KOPT-K1 (cell line): ENCODE measurements around the gene XRCC1.

Experiments
- H3K27ac ChIP-seq: fragments of 200-600 bp; sonication (generic); 2 replicates; pipeline ENCODE4 v1.5.1; 2016; ENCODE audit warnings: antibody characterized with exemption, mild to moderate bottlenecking, low read depth, low read length; ENCODE audit not compliant: poor library complexity, severe bottlenecking
- H3K36me3 ChIP-seq: fragments of 200-600 bp; sonication (generic); 2 replicates; pipeline ENCODE4 v1.5.1; 2017; ENCODE audit warnings: antibody characterized with exemption, mild to moderate bottlenecking, low read length, moderate library complexity; ENCODE audit not compliant: insufficient read depth
- H3K9me3 ChIP-seq: fragments of 200-600 bp; sonication (generic); 2 replicates; pipeline ENCODE4 v1.5.1; 2017; ENCODE audit warnings: antibody characterized with exemption, low read length, mild to moderate bottlenecking; ENCODE audit not compliant: insufficient read depth, poor library complexity, severe bottlenecking

XRCC1 gene

DNA sequence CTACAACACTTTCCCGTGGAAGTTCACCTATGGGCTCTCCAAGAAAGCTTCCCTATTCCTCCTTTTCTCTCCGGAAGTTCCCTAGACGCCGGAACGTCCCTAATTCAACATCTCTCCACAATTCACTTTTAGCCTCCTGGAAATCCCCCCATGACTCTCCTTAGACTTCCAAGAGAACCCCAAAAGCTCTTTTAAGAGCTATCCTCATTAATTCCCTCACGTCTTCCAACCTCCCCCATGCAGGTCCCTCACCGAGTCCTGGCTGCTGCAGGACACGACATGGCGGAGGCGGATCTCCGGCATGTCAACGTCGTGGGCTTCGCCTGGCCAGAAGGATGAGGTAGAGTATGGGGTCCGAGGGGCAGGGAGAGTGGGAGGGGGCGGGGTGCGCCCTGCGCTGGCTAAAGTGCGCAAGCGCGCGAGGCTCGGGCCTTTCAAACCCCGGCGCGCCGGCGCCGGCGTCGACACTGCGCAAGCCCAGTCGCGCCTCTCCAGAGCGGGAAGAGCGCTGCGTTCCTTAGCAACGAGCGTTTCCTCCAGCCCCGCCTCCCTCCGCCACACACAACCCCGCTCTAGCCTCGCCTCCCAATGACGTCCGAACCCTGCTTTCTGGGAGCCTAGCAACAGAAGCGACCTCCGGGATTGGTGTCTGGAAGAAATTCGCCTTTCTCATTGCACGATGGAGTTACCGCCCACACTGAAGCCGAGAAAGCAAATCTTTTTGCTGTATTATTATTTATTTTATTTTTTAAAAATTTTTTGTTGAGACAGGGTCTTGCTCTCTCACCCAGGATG, at the start of gene XRCC1, which contains the start of gene PINLYP:
Gene XRCC1 (minus strand): TSS at position 372 of the 795 bp plus-strand sequence. CDS start 69 bp downstream, at position 303.
Gene PINLYP (plus strand): TSS at position 646 of the 795 bp plus-strand sequence. CDS start 1,391 bp downstream, outside the sequence.
- no peaks in the 10 kb centered on the region for H3K9me3 ChIP-seq
- peak within 1 kb of the TSS; percentile 75 for H3K27ac ChIP-seq

DNA sequence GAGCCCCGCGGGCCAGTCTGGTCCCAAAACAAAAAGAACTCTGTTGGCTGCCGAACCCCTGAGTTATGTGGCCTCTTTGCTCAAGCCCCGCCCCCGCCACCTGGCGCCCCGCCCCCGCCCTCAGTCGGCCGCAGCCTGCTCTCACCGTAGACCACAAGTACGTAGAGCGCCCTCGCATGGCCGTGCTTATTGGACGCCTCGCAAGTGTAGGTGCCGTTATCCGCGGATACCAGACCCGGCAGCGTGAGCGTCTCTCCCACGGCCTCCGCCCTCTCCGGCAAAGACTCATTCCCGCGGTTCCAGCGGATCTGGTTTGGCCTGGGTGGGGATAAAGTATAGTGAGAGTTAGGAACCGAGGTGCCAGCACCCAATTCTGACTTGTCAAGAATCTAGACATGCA, 49.6 kb upstream of the XRCC1 start:
- H3K36me3 ChIP-seq, result no peaks in the 10 kb centered on the region
- H3K27ac ChIP-seq, result no peak overlapping the region
- no peaks in the 10 kb centered on the region for H3K9me3 ChIP-seq

More for the DNA sequence above, at the start of gene XRCC1, which contains the start of gene PINLYP:
- H3K36me3 ChIP-seq, result 0 out of 2 replicates have a peak, but pooled peaks cover 13% of the 10 kb centered on the region

GRCh38 chr19:43623889-43624670, 48.8 kb upstream of the XRCC1 start:
- Histone ChIP-seq H3K27ac (no peak overlapping the region), H3K36me3 (no peaks in the 10 kb centered on the region), H3K9me3 (no peaks in the 10 kb centered on the region)

DNA sequence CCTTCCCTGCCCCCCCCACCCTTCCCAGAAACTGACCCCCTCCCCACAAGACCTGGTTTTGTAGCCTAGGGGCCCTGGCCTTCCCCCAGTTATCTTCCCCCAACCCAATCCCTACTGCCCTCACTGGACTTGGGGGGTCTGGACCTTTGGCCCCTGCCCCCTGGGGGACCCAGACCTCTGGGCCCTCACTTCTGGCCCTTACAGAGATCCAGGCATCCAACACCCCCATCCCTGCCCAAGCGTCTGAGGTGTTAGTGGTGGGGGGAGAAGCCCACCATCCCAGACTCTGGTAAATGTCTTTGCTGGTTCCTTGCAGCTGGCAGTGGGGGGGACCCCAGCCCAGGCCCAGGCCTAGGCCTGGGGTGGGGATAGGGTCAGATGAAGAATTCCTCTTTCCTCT, 47.6 kb upstream of the XRCC1 start:
- no peaks in the 10 kb centered on the region for H3K9me3 ChIP-seq
- H3K27ac ChIP-seq, result no peak overlapping the region
- H3K36me3 ChIP-seq, result no peaks in the 10 kb centered on the region

DNA sequence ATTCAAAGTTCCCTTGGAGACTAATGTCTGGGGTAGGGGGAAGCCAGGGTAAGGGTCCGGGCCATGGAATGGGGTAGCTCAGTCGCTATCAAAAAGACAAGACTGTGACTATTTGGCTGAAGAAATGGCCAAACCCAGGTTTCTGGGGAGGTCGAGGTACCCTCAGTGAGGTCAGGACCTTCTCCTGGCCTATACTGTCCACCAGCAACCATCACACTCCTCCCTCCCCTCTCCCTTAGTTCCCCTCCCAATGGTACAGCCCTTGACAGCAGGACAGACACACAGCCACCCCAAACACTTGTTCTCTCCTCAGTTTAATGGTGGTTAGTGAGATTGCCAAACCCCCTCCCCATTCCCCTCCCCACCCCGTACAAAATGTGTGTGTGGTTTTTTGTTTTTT, 46.7 kb upstream of the XRCC1 start:
- Histone ChIP-seq H3K9me3 (no peaks in the 10 kb centered on the region), H3K27ac (no peak overlapping the region), H3K36me3 (no peaks in the 10 kb centered on the region)

DNA sequence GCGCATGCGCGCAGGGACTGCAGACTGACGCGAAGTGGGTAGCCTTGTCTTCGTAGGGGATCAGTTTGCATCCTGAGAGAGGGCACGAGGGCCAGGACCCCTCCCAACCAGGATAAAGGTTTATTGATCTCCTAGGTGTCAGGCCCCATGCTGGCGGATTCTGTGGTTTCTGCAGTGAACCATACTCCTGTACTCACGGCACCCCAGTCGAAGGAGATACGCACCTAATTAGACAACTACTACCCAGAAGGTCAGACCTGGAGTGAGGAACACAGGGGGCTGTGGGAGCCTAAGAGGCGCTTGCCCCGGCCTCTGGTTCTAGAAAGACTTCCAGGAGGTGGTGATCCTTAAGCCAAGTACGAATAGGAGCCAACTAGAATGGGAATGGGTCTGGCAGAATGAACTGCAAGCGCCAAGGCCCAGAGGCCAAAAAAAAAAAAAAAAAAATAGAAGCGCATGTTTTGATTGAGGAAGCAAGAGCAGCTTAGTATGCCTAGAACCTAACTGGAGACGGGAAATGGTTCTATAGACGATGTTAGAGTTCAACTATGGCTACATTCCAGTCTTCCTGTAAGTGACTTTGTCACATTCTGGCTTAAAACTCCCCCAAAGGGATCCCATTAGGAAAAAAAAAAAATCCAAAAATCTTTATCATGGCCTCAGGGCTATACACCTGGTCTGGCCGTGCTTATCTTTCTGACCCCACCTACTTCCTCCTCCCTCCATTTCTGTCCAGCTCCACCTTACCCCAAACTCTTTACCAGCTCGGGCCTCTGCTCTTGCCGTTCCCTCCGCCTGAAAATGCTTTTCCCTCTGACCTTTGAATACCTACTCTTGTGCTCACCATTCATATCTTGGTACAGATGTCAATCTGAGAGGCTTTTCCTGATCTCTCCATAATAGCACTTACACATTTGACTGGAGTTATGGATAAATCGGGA, 45.0 kb upstream of the XRCC1 start:
- Histone ChIP-seq H3K27ac (peak overlapping the region; percentile 98), H3K9me3 (no peaks in the 10 kb centered on the region), H3K36me3 (no peaks in the 10 kb centered on the region)

DNA sequence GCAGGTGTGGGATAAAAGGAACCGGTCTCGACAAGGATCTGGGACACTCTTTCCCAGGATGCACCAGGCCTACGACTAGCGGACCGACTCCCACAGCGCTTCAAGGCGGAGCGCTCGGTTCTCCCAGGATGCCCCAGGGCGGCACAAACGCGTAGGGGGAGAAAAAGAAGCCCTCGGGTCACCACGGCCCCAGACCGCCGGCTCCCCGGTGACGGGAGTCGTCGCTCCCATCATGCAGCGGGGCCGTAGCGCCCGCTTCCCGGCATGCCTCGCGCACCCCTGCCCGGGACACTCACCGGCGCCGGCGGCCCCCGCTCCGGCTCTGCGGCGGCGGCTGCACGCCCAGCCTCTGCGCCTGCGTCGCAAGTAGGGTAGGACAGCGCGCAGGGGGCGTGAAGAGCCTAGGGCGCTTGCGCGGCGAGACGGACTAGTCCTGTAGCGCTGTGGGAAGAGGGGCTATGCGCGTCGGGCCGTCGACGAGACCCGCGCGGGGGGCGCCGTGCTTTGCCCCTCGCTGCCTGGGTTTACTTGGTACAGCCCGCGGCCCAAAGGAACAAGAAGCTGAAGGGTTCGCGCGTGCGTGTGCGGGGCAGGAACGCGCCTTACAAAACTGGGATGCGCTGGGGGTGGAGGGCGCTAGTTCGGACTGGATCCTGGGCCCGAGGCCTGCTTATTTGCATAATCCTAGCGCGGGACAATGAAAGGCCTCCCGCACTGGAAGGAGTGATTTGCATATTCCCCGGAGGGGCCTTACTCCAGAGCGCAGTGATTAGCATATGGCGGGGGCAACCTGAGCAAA, 44.1 kb upstream of the XRCC1 start, which contains the start of gene ZNF428:
Gene ZNF428 (minus strand): TSS at position 368 of the 799 bp plus-strand sequence. CDS start 5,325 bp downstream, outside the sequence.
- Histone ChIP-seq H3K9me3 (no peaks in the 10 kb centered on the region), H3K27ac (peak within 1 kb of the TSS; percentile 98), H3K36me3 (0 out of 2 replicates have a peak, but pooled peaks cover 2% of the 10 kb centered on the region)

- Histone ChIP-seq H3K27ac (peak overlapping the region; percentile 98), H3K36me3 (peaks cover 7% of the 10 kb centered on the region; the same call in 1 of the 2 replicates), H3K9me3 (no peaks in the 10 kb centered on the region)
These were observed 43.6 kb upstream of the XRCC1 start for GRCh38 chr19:43618921-43619261.

GRCh38 chr19:43616954-43617353, 41.6 kb upstream of the XRCC1 start:
- Histone ChIP-seq H3K36me3 (peaks cover 27% of the 10 kb centered on the region), H3K9me3 (no peaks in the 10 kb centered on the region), H3K27ac (no peak overlapping the region)

DNA sequence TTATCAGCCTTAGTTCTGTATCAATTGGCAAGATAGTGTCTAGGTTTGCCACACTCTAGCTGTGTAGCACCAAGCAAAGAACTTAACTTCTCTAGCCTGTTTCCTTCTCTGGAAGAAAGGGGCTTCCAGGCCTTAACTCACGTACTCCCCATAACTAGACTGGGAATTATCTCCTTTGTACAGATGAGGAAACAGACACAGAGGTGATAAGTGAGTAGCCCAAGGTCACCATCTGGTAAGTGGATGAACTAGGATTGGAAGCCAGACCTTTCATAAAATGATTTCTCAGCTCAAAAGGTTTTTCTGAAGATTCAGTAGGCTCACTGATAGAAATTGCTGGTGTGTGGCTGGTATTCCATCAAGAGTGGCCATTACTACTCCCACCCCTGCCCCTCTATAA, 41.0 kb upstream of the XRCC1 start:
- Histone ChIP-seq H3K36me3 (peaks cover 33% of the 10 kb centered on the region), H3K27ac (no peak overlapping the region), H3K9me3 (no peaks in the 10 kb centered on the region)

- Histone ChIP-seq H3K27ac (no peak overlapping the region), H3K9me3 (no peaks in the 10 kb centered on the region), H3K36me3 (peaks cover 58% of the 10 kb centered on the region)
These were observed 37.0 kb upstream of the XRCC1 start for GRCh38 chr19:43612374-43612773.

GRCh38 chr19:43611788-43612187, 36.5 kb upstream of the XRCC1 start, which contains the start of gene SRRM5:
Gene SRRM5 (plus strand): TSS chr19:43612088. CDS start chr19:43612122, 34 bp downstream.
- no peaks in the 10 kb centered on the region for H3K9me3 ChIP-seq

GRCh38 chr19:43610493-43610892, 35.2 kb upstream of the XRCC1 start:
- Histone ChIP-seq H3K36me3 (peaks cover 76% of the 10 kb centered on the region), H3K9me3 (no peaks in the 10 kb centered on the region), H3K27ac (no peak overlapping the region)

More at GRCh38 chr19:43611788-43612187, 36.5 kb upstream of the XRCC1 start, which contains the start of gene SRRM5:
- H3K36me3 ChIP-seq, result peaks cover 64% of the 10 kb centered on the region
- no peak within 1 kb of the TSS for H3K27ac ChIP-seq

- Histone ChIP-seq H3K36me3 (peaks cover 76% of the 10 kb centered on the region), H3K9me3 (no peaks in the 10 kb centered on the region), H3K27ac (no peak overlapping the region)
These were observed 34.5 kb upstream of the XRCC1 start for GRCh38 chr19:43609872-43610271.
